ENCODE data around the gene MPIG6B.
A peak's percentile ranks its signal among the peaks of the same experiment; 100 is the strongest.

Gene MPIG6B

GRCh38 chr6:31736768-31737314 is 13.7 kb downstream of the MPIG6B start:
- no peak for DNase-seq (ENCODE audit: extremely low read depth in 1 of 2, low read depth in 1 of 2)

GRCh38 chr6:31737315-31737990 is 14.3 kb downstream of the MPIG6B start:
- no peak for DNase-seq (ENCODE audit: extremely low read depth in 1 of 2, low read depth in 1 of 2)

GRCh38 chr6:31737991-31738979 is 15.1 kb downstream of the MPIG6B start:
- DNase-seq (ENCODE audit: extremely low read depth in 1 of 2, low read depth in 1 of 2): peak in 1 of 2 donors; percentile 63

- peak; percentile 97 for DNase-seq (ENCODE audit: extremely low read depth in 1 of 2, low read depth in 1 of 2)
These were observed 16.6 kb downstream of the MPIG6B start, which contains the start of gene MSH5 for GRCh38 chr6:31739639-31740396. Gene MSH5 (plus strand): TSS chr6:31740005. CDS start chr6:31740467, 462 bp downstream.

DNA sequence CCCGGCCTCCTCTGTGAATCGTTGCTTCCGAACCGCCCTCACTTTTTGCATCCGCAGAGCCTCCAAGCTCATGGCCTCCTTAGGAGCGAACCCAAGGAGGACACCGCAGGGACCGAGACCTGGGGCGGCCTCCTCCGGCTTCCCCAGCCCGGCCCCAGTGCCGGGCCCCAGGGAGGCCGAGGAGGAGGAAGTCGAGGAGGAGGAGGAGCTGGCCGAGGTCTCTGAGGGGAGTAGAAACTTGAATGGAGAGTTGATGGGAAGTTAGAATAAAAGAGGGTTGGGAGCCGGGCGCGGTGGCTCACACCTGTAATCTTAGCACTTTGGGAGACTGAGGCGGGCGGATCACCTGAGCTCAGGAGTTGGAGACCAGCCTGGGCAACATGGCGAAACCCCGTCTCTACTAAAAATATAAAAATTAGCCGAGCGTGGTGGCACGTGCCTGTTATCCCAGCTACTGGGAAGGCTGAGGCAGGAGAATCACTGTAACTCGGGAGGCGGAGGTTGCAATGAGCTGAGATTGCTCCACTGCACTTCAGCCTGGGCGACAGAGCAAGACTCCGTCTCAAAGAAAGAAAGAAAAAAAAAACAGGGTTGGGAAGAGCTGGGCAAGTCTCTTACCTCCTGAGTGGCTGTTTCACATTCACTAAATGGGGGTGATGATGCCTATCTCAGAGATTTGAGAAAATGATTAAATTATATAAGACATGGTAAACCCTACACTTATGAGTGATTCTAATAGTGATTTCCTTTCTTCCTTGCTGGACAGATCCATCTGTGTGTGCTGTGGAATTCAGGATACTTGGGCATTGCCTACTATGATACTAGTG is 17.4 kb downstream of the MPIG6B start:
- DNase-seq (ENCODE audit: extremely low read depth in 1 of 2, low read depth in 1 of 2): no peak

GRCh38 chr6:31741815-31742214 is 18.6 kb downstream of the MPIG6B start:
- DNase-seq (ENCODE audit: extremely low read depth in 1 of 2, low read depth in 1 of 2): no peak

- no peak for DNase-seq (ENCODE audit: extremely low read depth in 1 of 2, low read depth in 1 of 2)
These were observed 19.7 kb downstream of the MPIG6B start for GRCh38 chr6:31742894-31743293.

GRCh38 chr6:31744422-31744821 is 21.2 kb downstream of the MPIG6B start:
- no peak for DNase-seq (ENCODE audit: extremely low read depth in 1 of 2, low read depth in 1 of 2)

- no peak for DNase-seq (ENCODE audit: extremely low read depth in 1 of 2, low read depth in 1 of 2)
These were observed 26.3 kb downstream of the MPIG6B start for GRCh38 chr6:31749301-31750036.

DNA sequence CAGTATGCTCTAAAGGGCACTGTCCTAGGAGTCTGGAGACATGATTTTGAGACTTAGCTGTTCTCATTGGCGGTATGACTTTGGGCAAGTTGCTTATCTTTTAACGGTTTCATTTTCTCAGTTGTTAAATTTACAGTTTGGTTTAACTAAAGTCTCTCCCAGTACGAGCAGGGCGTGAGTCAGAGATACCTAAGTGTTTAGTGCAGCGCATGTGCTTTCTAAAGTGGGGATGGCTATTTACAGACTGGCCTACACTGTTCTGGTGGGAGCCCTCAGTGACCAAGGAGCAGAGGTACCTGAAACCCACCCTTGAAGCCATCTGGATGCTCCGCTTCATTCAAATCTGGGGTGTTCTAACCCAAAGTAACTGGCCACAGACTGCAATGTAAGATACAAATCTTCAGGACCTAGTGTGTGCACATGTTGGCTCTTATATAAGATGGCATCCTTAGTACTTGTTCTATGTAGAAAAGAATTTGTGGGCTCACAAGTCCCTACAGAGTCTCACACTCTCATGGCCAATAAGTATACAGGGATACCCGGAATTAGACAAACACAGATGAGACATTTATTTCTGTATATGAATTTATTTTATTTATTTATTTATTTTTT is 27.3 kb downstream of the MPIG6B start:
- no peak for DNase-seq (ENCODE audit: extremely low read depth in 1 of 2, low read depth in 1 of 2)

DNA sequence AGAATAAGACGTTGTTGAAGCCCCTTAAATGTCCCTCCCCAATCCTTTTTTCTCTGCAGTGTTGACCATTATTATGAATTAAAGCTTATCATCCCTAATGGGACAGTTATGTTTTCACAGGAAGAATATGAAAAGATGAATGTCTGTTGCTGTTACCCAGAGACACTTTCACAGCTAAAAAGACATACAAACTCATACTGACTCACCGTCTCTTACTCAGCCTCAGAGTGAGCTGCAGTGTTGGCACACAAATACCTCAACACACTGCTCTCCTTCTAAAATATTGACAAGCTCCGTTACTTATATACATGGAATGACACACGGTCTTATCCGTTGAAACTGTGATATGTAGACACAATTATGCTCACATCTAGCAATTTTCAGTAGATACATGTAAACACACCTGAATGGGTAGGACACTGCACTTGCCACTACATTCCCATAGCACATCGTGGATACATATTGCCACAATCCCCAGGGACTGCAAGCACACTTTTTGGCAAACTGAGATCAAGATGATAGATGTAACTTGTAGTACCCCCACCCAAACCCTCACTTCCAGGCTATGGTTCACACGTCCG is 29.7 kb downstream of the MPIG6B start:
- no peak for DNase-seq (ENCODE audit: extremely low read depth in 1 of 2, low read depth in 1 of 2)

DNA sequence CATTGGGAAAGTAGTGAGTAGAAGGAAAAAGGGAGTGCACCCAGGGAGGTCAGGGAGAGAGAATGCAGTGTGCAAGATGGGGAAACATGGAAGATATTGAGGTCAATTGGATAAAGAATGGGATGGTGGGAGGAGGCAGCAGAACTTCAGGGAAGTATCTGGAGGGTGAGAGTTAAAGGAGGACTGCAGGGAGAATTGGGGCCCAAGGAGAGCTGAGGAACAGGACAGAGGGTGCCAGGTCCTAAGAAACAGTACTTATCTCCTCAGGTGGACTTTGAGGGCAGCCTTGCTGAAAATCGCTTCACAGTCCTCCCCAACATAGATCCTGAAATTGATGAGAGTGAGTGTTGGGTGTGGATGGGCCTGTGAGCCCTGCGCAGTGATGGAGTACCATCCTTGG is 35.1 kb downstream of the MPIG6B start:
- no peak for DNase-seq (ENCODE audit: extremely low read depth in 1 of 2, low read depth in 1 of 2)

GRCh38 chr6:31760790-31761189 is 37.6 kb downstream of the MPIG6B start:
- DNase-seq (ENCODE audit: extremely low read depth in 1 of 2, low read depth in 1 of 2): no peak

DNA sequence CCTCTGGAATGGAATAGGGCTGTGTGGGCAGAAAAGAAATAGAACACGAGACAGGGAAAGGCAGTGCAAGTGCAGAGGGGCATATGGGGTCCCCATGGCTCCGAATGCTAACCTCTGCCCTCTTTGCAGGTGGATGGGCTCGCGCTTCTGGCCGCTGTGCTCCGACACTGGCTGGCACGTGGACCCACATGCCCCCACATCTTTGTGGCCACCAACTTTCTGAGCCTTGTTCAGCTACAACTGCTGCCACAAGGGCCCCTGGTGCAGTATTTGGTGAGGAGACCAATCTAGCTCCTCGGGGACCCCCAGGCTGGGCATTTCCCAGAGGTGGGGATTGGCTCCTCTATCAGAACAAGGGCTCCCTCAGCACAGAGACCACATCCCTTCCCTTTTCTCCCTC is 38.2 kb downstream of the MPIG6B start:
- no peak for DNase-seq (ENCODE audit: extremely low read depth in 1 of 2, low read depth in 1 of 2)

- no peak for DNase-seq (ENCODE audit: extremely low read depth in 1 of 2, low read depth in 1 of 2)
These were observed 39.2 kb downstream of the MPIG6B start, which contains the start of gene SAPCD1 for GRCh38 chr6:31762356-31762755. Gene SAPCD1 (plus strand): TSS chr6:31762656. CDS start chr6:31763055, 399 bp downstream.

DNA sequence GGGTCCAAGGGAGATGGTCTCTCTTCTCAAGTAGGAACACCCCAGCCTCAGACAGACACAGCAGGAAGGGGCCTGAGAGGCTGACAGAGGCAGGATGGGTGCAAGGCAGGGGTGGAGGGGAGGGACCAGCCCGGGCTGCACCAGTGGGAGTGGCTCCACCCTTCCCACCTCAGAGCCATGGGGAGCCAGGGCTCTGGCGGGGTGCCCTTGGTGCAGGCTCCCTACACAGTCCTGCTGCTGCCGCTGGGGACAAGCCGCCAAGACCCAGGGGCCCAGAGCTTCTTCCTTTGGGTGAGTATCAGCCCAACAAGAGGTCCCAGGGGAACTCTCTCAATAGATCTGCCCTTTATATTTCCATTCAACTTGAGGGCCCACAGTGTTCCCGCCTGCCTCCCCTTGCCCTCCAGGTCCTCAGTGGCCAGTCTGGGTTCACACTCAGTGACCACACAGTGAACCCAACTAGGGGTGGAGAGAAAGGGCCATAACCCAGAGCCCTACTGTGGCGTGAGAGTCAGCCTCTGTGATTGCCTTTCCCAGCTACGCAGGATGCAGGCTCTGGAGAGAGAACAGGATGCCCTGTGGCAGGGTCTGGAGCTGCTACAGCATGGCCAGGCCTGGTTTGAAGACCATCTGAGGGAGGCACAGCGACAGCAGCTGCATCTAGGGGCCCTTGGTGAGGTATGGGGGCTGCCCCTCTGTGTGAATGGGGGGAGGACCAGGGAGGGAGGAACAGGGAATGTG is 39.9 kb downstream of the MPIG6B start:
- DNase-seq (ENCODE audit: extremely low read depth in 1 of 2, low read depth in 1 of 2): no peak

GRCh38 chr6:31763619-31763940 is 40.4 kb downstream of the MPIG6B start:
- DNase-seq (ENCODE audit: extremely low read depth in 1 of 2, low read depth in 1 of 2): no peak

DNA sequence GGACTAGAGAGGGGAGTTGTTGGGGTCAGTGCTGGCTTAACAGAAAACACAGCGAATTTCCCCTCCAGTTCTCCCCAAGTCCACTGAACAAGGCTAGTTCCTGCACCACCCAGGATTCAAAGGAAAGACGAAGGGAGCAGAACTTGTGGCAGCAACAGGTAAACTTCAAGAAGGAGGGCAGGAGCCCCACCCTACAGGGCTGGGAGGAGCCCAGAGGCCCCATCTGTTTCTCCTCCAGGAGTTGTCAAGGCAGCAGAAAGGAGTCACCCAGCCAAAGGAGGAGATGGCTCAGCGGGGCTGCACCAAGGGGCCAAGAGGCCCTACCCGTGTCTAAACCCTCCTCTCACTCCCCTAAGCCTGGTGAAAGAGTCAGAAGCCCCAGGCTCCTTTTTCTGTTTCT is 41.0 kb downstream of the MPIG6B start:
- DNase-seq (ENCODE audit: extremely low read depth in 1 of 2, low read depth in 1 of 2): no peak
